HFFc6 (cell line): ENCODE data around the gene ERCC2. TPM values are rescaled to one million over a fixed set of nuclear protein-coding genes. Genes with fewer than 3 reads are reported as not detected.

Source experiments
- DNase-seq: peaks from one replicate; pipeline ENCODE4 v3.0.0-alpha.2; 2018
- H3K27ac Mint-ChIP-seq: 2 replicates; pipeline ENCODE4 v1.8.0; 2020; ENCODE audit warnings: mild to moderate bottlenecking, mixed read lengths
- H3K27me3 Mint-ChIP-seq: 2 replicates; pipeline ENCODE4 v1.8.0; 2021; ENCODE audit warnings: mild to moderate bottlenecking, moderate library complexity, mixed read lengths; ENCODE audit not compliant: insufficient read depth
- H3K36me3 Mint-ChIP-seq: 2 replicates; pipeline ENCODE4 v1.8.0; 2021; ENCODE audit warnings: low read depth, mixed read lengths
- H3K4me1 Mint-ChIP-seq: 2 replicates; pipeline ENCODE4 v1.8.0; 2020; ENCODE audit warnings: low read depth, mixed read lengths
- H3K4me3 Mint-ChIP-seq: 2 replicates; pipeline ENCODE4 v1.8.0; 2020; ENCODE audit warnings: mild to moderate bottlenecking, moderate library complexity, mixed read lengths
- H3K9me3 Mint-ChIP-seq: 2 replicates; pipeline ENCODE4 v1.8.0; 2020; ENCODE audit warnings: mild to moderate bottlenecking, mixed read lengths
- CTCF ChIP-seq: fragments of 200-600 bp; sonication (generic); IDR thresholded peaks from 2 replicates; pipeline ENCODE4 v1.5.0; 2021; ENCODE audit warnings: antibody characterized with exemption, mild to moderate bottlenecking
- total RNA-seq, 6 experiments: library from RNA; stranded (reverse); fragmentation: NEBNext Ultra II Directional; extraction: Animal tissue kit (Norgen Biotek cat#: 25700); gene quantifications; 2 replicates in 1 of 6; 3 replicates in 5 of 6; pipeline ENCODE4 v1.2.3, GENCODE V29; 2021

ERCC2 gene
- total RNA-seq, 6 experiments from 2014 or later, result 80.2 to 108 (median 87.8) TPM

GRCh38 chr19:45307361-45307760, 63.0 kb downstream of the ERCC2 start:
- Mint-ChIP-seq H3K27me3 (peaks cover 13% of the 10 kb centered on the region), H3K4me1 (peaks cover 10% of the 10 kb centered on the region), H3K9me3 (peaks cover 4% of the 10 kb centered on the region; the same call in 1 of the 2 replicates), H3K27ac (no peak overlapping the region), H3K4me3 (no peak overlapping the region), H3K36me3 (peaks cover 6% of the 10 kb centered on the region)
- no peak for TF ChIP-seq CTCF
- DNase-seq, result no peak

- peaks cover 6% of the 10 kb centered on the region for H3K36me3 Mint-ChIP-seq
- H3K27ac Mint-ChIP-seq, result no peak overlapping the region
These were observed 63.8 kb downstream of the ERCC2 start for GRCh38 chr19:45306518-45307027.

GRCh38 chr19:45306040-45306439, 64.3 kb downstream of the ERCC2 start:
- H3K36me3 Mint-ChIP-seq, result peaks cover 6% of the 10 kb centered on the region
- H3K27me3 Mint-ChIP-seq, result peaks cover 9% of the 10 kb centered on the region
- DNase-seq, result no peak
- H3K4me3 Mint-ChIP-seq, result no peak overlapping the region
- H3K9me3 Mint-ChIP-seq, result peaks cover 4% of the 10 kb centered on the region; the same call in 1 of the 2 replicates
- no peak for TF ChIP-seq CTCF
- H3K4me1 Mint-ChIP-seq, result peaks cover 10% of the 10 kb centered on the region
- H3K27ac Mint-ChIP-seq, result no peak overlapping the region

More at GRCh38 chr19:45306518-45307027, 63.8 kb downstream of the ERCC2 start:
- Mint-ChIP-seq H3K4me1 (peaks cover 10% of the 10 kb centered on the region), H3K9me3 (peaks cover 4% of the 10 kb centered on the region; the same call in 1 of the 2 replicates), H3K4me3 (no peak overlapping the region), H3K27me3 (peaks cover 13% of the 10 kb centered on the region)
- no peak for TF ChIP-seq CTCF
- DNase-seq, result no peak

- Mint-ChIP-seq H3K27me3 (peaks cover 7% of the 10 kb centered on the region), H3K36me3 (peaks cover 12% of the 10 kb centered on the region), H3K4me3 (no peak overlapping the region), H3K4me1 (peaks cover 10% of the 10 kb centered on the region), H3K27ac (no peak overlapping the region), H3K9me3 (peaks cover 4% of the 10 kb centered on the region; the same call in 1 of the 2 replicates)
- DNase-seq, result peak; percentile 46
- no peak for TF ChIP-seq CTCF
These were observed 65.0 kb downstream of the ERCC2 start for GRCh38 chr19:45305421-45305820.

- no peak for TF ChIP-seq CTCF
- Mint-ChIP-seq H3K9me3 (peaks cover 4% of the 10 kb centered on the region; the same call in 1 of the 2 replicates), H3K27ac (no peak overlapping the region), H3K27me3 (peaks cover 9% of the 10 kb centered on the region), H3K4me1 (peaks cover 10% of the 10 kb centered on the region), H3K4me3 (no peak overlapping the region), H3K36me3 (peaks cover 16% of the 10 kb centered on the region)
- no peak for DNase-seq
These were observed 65.4 kb downstream of the ERCC2 start for GRCh38 chr19:45305007-45305406.
